C4-2B (cell line): ENCODE measurements around the gene KCNJ6.

Source experiments
- CTCF ChIP-seq: fragments of 450-650 bp; conservative IDR thresholded peaks from 2 replicates; pipeline ENCODE4 v1.5.1; 2017; ENCODE audit warnings: mild to moderate bottlenecking
- ZFX ChIP-seq: fragments of 450-650 bp; IDR thresholded peaks from 2 replicates; pipeline ENCODE4 v1.6.1; 2017

- no peak for TF ChIP-seq CTCF
- no peak for TF ChIP-seq ZFX
Measured at GRCh38 chr21:37655611-37656300, 260.5 kb downstream of the KCNJ6 start.
